ENCODE results near the gene C1RL.

DNA sequence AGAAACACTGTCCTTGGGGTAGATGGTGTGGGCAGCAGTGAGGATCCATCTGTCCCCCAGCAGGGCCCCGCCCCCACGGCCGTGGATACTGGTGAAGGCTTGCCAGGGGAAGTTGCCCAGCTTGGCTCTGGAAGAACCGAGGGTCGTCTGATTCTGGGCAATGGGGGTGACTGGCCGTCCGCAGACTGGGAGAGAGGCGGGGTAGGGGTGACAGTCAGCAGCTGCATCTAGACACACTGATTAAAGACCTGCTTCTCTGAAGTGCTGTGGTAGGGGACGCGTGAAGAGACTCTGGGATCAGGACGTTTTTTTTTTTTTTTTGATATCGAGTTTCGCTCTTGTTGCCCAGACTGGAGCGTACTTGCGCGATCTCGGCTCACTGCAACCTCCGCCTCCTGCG lies 12.0 kb downstream of the C1RL start:
- TF ChIP-seq CTCF (IDR thresholded peaks at IDR 0.05; ENCODE audit: low read depth, low read length, missing input control) (no peak), EGR1 (IDR thresholded peaks at IDR 0.05; ENCODE audit: low read depth in 2 of 2) (no peak), TAF1 (conservative IDR thresholded peaks at IDR 0.05) (no peak), SP1 (IDR thresholded peaks at IDR 0.05) (no peak), MAX (IDR thresholded peaks at IDR 0.05) (no peak), YY1 (IDR thresholded peaks at IDR 0.05) (no peak), GABPA (IDR thresholded peaks at IDR 0.05 in 1 of 2, conservative IDR thresholded peaks at IDR 0.05 in 1 of 2) (no peak), HNF4A (conservative IDR thresholded peaks at IDR 0.05) (no peak), FOXA1 (IDR thresholded peaks at IDR 0.05) (no peak), JUND (IDR thresholded peaks at IDR 0.05) (no peak), FOXA2 (IDR thresholded peaks at IDR 0.05) (no peak), RAD21 (IDR thresholded peaks at IDR 0.05) (no peak)
- TF ChIP-seq, protein P1, sequence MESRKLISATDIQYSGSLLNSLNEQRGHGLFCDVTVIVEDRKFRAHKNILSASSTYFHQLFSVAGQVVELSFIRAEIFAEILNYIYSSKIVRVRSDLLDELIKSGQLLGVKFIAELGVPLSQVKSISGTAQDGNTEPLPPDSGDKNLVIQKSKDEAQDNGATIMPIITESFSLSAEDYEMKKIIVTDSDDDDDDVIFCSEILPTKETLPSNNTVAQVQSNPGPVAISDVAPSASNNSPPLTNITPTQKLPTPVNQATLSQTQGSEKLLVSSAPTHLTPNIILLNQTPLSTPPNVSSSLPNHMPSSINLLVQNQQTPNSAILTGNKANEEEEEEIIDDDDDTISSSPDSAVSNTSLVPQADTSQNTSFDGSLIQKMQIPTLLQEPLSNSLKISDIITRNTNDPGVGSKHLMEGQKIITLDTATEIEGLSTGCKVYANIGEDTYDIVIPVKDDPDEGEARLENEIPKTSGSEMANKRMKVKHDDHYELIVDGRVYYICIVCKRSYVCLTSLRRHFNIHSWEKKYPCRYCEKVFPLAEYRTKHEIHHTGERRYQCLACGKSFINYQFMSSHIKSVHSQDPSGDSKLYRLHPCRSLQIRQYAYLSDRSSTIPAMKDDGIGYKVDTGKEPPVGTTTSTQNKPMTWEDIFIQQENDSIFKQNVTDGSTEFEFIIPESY (IDR thresholded peaks at IDR 0.05) = no peak
- TF ChIP-seq, protein P2, sequence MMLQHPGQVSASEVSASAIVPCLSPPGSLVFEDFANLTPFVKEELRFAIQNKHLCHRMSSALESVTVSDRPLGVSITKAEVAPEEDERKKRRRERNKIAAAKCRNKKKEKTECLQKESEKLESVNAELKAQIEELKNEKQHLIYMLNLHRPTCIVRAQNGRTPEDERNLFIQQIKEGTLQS (IDR thresholded peaks at IDR 0.05) = no peak
